H1 (cell line): ENCODE measurements around the gene LIPC. TPM values are rescaled to one million over a fixed set of nuclear protein-coding genes. Genes with fewer than 3 reads are reported as not detected.

Experiments
- CTCF ChIA-PET: fragments of 300-600 bp; sonication (Branson Sonifier 250); formaldehyde crosslinking; loops from one replicate; lab custom pipeline; 2021; ENCODE audit not compliant: partially characterized antibody; lab: Charles Lee
- POLR2A ChIA-PET: fragments of 300-600 bp; sonication (Branson Sonifier 250); formaldehyde crosslinking; loops from one replicate; lab custom pipeline; 2021; ENCODE audit warnings: inconsistent platforms; ENCODE audit not compliant: partially characterized antibody; lab: Charles Lee
- DNase-seq, 2 experiments: peaks; one replicate each; pipeline versions ENCODE4 v3.0.0 to v3.0.0-alpha.2; 2010 to 2022; ENCODE audit warnings: low spot score in 2 of 2, low read depth in 1 of 2, mixed read lengths in 1 of 2
- FAIRE-seq: peaks from 2 replicates; lab custom pipeline; 2011; peaks lifted over from hg19 to GRCh38; lab: Jason Lieb, UNC
- H2AFZ ChIP-seq: 2 replicates; pipeline ENCODE4 v1.8.1; 2012; ENCODE audit warnings: low read length, inconsistent platforms
- H2AK5ac ChIP-seq: 2 replicates; pipeline ENCODE4 v1.6.1; 2013; ENCODE audit warnings: low read depth, low read length
- H2BK120ac ChIP-seq: replicated peaks from 2 replicates; pipeline ENCODE3; 2013; ENCODE audit warnings: low read depth, low read length, inconsistent platforms
- H2BK12ac ChIP-seq: 2 replicates; pipeline ENCODE4 v1.6.1; 2013; ENCODE audit warnings: low read depth, low read length
- H2BK15ac ChIP-seq: 2 replicates; pipeline ENCODE4 v1.6.1; 2013; ENCODE audit warnings: low read length
- H2BK20ac ChIP-seq: 2 replicates; pipeline ENCODE4 v1.6.1; 2013; ENCODE audit warnings: low read length
- H2BK5ac ChIP-seq: 2 replicates; pipeline ENCODE4 v1.6.1; 2013; ENCODE audit warnings: low read depth, low read length
- H3K14ac ChIP-seq: 2 replicates; pipeline ENCODE4 v1.6.1; 2013; ENCODE audit warnings: inconsistent platforms; ENCODE audit not compliant: insufficient read length
- H3K18ac ChIP-seq: 2 replicates; pipeline ENCODE4 v1.6.1; 2013; ENCODE audit warnings: low read length; ENCODE audit errors: extremely low read depth
- H3K23ac ChIP-seq: 2 replicates; pipeline ENCODE4 v1.6.1; 2013; ENCODE audit warnings: inconsistent platforms; ENCODE audit not compliant: insufficient read length
- H3K23me2 ChIP-seq: 2 replicates; pipeline ENCODE4 v1.6.1; 2013; ENCODE audit warnings: low read depth, low read length
- H3K27ac ChIP-seq: 2 replicates; pipeline ENCODE4 v1.6.1; 2011; ENCODE audit warnings: low read depth, low read length, inconsistent platforms
- H3K27me3 ChIP-seq, 4 experiments: replicated peaks in 1 of 4; 1 replicate in 1 of 4; 2 replicates in 3 of 4; pipeline versions ENCODE4 v1.6.1 to v1.8.1; 2011 to 2013; ENCODE audit warnings: low read length in 3 of 4, mild to moderate bottlenecking in 3 of 4, inconsistent platforms in 2 of 4, mixed read lengths in 2 of 4, moderate library complexity in 1 of 4; ENCODE audit not compliant: control insufficient read depth in 3 of 4, insufficient read depth in 3 of 4; ENCODE audit errors: extremely low read depth in 1 of 4
- H3K36me3 ChIP-seq, 4 experiments: 2 replicates each; pipeline versions ENCODE4 v1.6.1 to v1.8.1; 2011 to 2013; ENCODE audit warnings: mild to moderate bottlenecking in 4 of 4, low read length in 3 of 4, moderate library complexity in 2 of 4, control low read depth in 1 of 4, inconsistent platforms in 1 of 4; ENCODE audit not compliant: insufficient read depth in 4 of 4, control insufficient read depth in 2 of 4
- H3K4ac ChIP-seq: replicated peaks from 2 replicates; pipeline ENCODE3; 2013; ENCODE audit warnings: low read length, low read depth, mixed read lengths, inconsistent platforms; ENCODE audit not compliant: insufficient read length
- H3K4me1 ChIP-seq, 4 experiments: replicated peaks in 1 of 4; 1 replicate in 1 of 4; 2 replicates in 3 of 4; pipeline versions ENCODE4 v1.6.1 to v1.8.1; 2011 to 2013; ENCODE audit warnings: low read length in 3 of 4, inconsistent platforms in 2 of 4, mixed read lengths in 1 of 4; ENCODE audit not compliant: insufficient read depth in 4 of 4, control insufficient read depth in 3 of 4
- H3K4me2 ChIP-seq, 2 experiments: 2 replicates each; pipeline versions ENCODE4 v1.6.1 to v1.8.1; 2011 to 2013; ENCODE audit warnings: low read depth in 2 of 2, low read length in 2 of 2, control low read depth in 1 of 2, inconsistent platforms in 1 of 2, mild to moderate bottlenecking in 1 of 2; ENCODE audit not compliant: insufficient read depth in 1 of 2
- H3K4me3 ChIP-seq, 4 experiments: fragments of 200-600, 300-600 bp in 1 of 4; sonication (generic), shearing (Covaris generic), sonication (Bioruptor Twin) in 1 of 4; 2 replicates each; pipeline versions ENCODE4 v1.5.1 to v1.8.1; 2011 to 2016; ENCODE audit warnings: low read length in 4 of 4, low read depth in 3 of 4, control low read depth in 2 of 4, inconsistent platforms in 2 of 4, mild to moderate bottlenecking in 2 of 4, mixed read lengths in 1 of 4, moderate library complexity in 1 of 4; ENCODE audit not compliant: insufficient read depth in 2 of 4; ENCODE audit errors: extremely low read depth in 1 of 4
- H3K56ac ChIP-seq: replicated peaks from 2 replicates; pipeline ENCODE3; 2013; ENCODE audit warnings: low read depth, mild to moderate bottlenecking, mixed read lengths, low read length, inconsistent platforms; ENCODE audit not compliant: insufficient read length
- H3K79me1 ChIP-seq: 2 replicates; pipeline ENCODE4 v1.6.1; 2013; ENCODE audit warnings: low read depth, low read length, control low read depth
- H3K79me2 ChIP-seq, 2 experiments: 2 replicates each; pipeline versions ENCODE4 v1.6.1 to v1.8.1; 2012 to 2013; ENCODE audit warnings: low read length in 2 of 2, mild to moderate bottlenecking in 2 of 2, inconsistent platforms in 1 of 2; ENCODE audit not compliant: insufficient read depth in 2 of 2, control insufficient read depth in 1 of 2
- H3K9ac ChIP-seq, 4 experiments: replicated peaks in 1 of 4; 1 replicate in 1 of 4; 2 replicates in 3 of 4; pipeline versions ENCODE4 v1.6.1 to v1.8.1; 2011 to 2013; ENCODE audit warnings: low read depth in 3 of 4, low read length in 3 of 4, control low read depth in 2 of 4, mild to moderate bottlenecking in 2 of 4, moderate library complexity in 2 of 4, inconsistent platforms in 1 of 4; ENCODE audit errors: extremely low read depth in 1 of 4
- H3K9me3 ChIP-seq, 2 experiments: 2 replicates each; pipeline versions ENCODE4 v1.6.1 to v1.8.1; 2012 to 2013; ENCODE audit warnings: mild to moderate bottlenecking in 2 of 2, moderate library complexity in 2 of 2, control low read depth in 1 of 2, inconsistent platforms in 1 of 2, low read depth in 1 of 2, low read length in 1 of 2, mixed read lengths in 1 of 2; ENCODE audit not compliant: insufficient read depth in 2 of 2
- H4K20me1 ChIP-seq, 2 experiments: replicated peaks in 1 of 2; 2 replicates each; pipeline versions ENCODE3 to v1.8.1; 2011 to 2013; ENCODE audit warnings: inconsistent platforms in 2 of 2, low read length in 2 of 2, mild to moderate bottlenecking in 1 of 2; ENCODE audit not compliant: insufficient read depth in 2 of 2, control insufficient read depth in 1 of 2
- H4K5ac ChIP-seq: 2 replicates; pipeline ENCODE4 v1.6.1; 2013; ENCODE audit warnings: low read length, low read depth, mixed read lengths, inconsistent platforms; ENCODE audit not compliant: insufficient read length
- H4K8ac ChIP-seq: 2 replicates; pipeline ENCODE4 v1.8.0; 2013; ENCODE audit warnings: mild to moderate bottlenecking, moderate library complexity, low read length, inconsistent platforms; ENCODE audit not compliant: insufficient read depth; ENCODE audit errors: extremely low read depth
- H4K91ac ChIP-seq: replicated peaks from 2 replicates; pipeline ENCODE3; 2013; ENCODE audit warnings: low read length, mixed read lengths, inconsistent platforms; ENCODE audit not compliant: insufficient read length
- BACH1 ChIP-seq: IDR thresholded peaks from 2 replicates; pipeline ENCODE4 v1.6.1; 2012; ENCODE audit warnings: low read length, improper control_type of control experiment
- EGR1 ChIP-seq: IDR thresholded peaks from 2 replicates; pipeline ENCODE4 v1.6.1; 2011; ENCODE audit warnings: low read depth, low read length, borderline replicate concordance
- EP300 ChIP-seq, 2 experiments: IDR thresholded peaks; 1 replicate in 1 of 2; 2 replicates in 1 of 2; pipeline ENCODE4 v1.6.1; 2011 to 2012; ENCODE audit warnings: low read depth in 2 of 2, low read length in 2 of 2, mild to moderate bottlenecking in 2 of 2, borderline replicate concordance in 1 of 2, inconsistent platforms in 1 of 2, moderate library complexity in 1 of 2
- HDAC6 ChIP-seq: IDR thresholded peaks from one replicate; pipeline ENCODE4 v1.7.1; 2012; ENCODE audit warnings: low read depth, mild to moderate bottlenecking, inconsistent platforms, low read length, moderate library complexity
- KDM1A ChIP-seq: fragments of 200-600, 300-600 bp; sonication (generic); IDR thresholded peaks from 2 replicates; pipeline ENCODE4 v1.7.1; 2016; ENCODE audit warnings: mild to moderate bottlenecking, low read length, borderline replicate concordance
- MAFK ChIP-seq: IDR thresholded peaks from 2 replicates; pipeline ENCODE4 v1.6.1; 2012; ENCODE audit warnings: low read depth, mild to moderate bottlenecking, improper control_type of control experiment, low read length
- SIN3A ChIP-seq, 2 experiments: IDR thresholded peaks in 1 of 2; conservative IDR thresholded peaks in 1 of 2; 2 replicates each; pipeline ENCODE4 v1.6.1; 2011 to 2012; ENCODE audit warnings: low read length in 2 of 2, improper control_type of control experiment in 1 of 2, low read depth in 1 of 2, mild to moderate bottlenecking in 1 of 2
- TCF12 ChIP-seq: IDR thresholded peaks from 2 replicates; pipeline ENCODE4 v1.6.1; 2011; ENCODE audit warnings: low read depth, mild to moderate bottlenecking, low read length
- YY1 ChIP-seq: IDR thresholded peaks from 2 replicates; pipeline ENCODE4 v1.6.1; 2011; ENCODE audit warnings: low read depth, mild to moderate bottlenecking, low read length
- WGBS, 2 experiments: shearing (Covaris generic) in 1 of 2; methylation state at CpG; one replicate each; pipeline versions ENCODE4 v1.1.6 to v1.1.7; 2013 to 2015; ENCODE audit warnings: low lambda C conversion rate in 2 of 2, mixed read lengths in 2 of 2, inconsistent platforms in 1 of 2, low coverage in 1 of 2, missing lambda C conversion rate in 1 of 2; ENCODE audit not compliant: insufficient replicate concordance in 2 of 2, insufficient coverage in 1 of 2, insufficient read length in 1 of 2; ENCODE audit errors: extremely low coverage in 1 of 2, missing lambda C conversion rate in 1 of 2; 5-methylcytosine and 5-hydroxymethylcytosine counted together
- polyA plus RNA-seq, 7 experiments: library from polyadenylated mRNA; depleted of rRNA in 3 of 7; stranded (reverse) in 5 of 7; unstranded in 2 of 7; fragments of >200 nt in 5 of 7; fragments of 200-250 nt in 2 of 7; gene quantifications; 1 replicate in 5 of 7; 2 replicates in 1 of 7; 4 replicates in 1 of 7; pipeline versions ENCODE4 v1.2.1 to v1.2.3, GENCODE V29; 2011 to 2013; ENCODE audit warnings: missing spikeins in 2 of 7, mixed read lengths in 2 of 7
- total RNA-seq: library from RNA; stranded (reverse); fragmentation: NEBNext Ultra II Directional; extraction: Animal tissue kit (Norgen Biotek cat#: 25700); gene quantifications from 2 replicates; pipeline ENCODE4 v1.2.1, GENCODE V29; 2021
- TF ChIP-seq, protein P1 (sequence below), 3 experiments: IDR thresholded peaks; 1 replicate in 2 of 3; 2 replicates in 1 of 3; pipeline versions ENCODE4 v1.5.1 to v1.6.1; 2011; ENCODE audit warnings: low read length in 3 of 3, mild to moderate bottlenecking in 3 of 3, inconsistent platforms in 2 of 3, low read depth in 1 of 3, moderate library complexity in 1 of 3; ENCODE audit not compliant: insufficient read depth in 1 of 3; ENCODE audit errors: control extremely low read depth in 1 of 3
- TF ChIP-seq, protein P2 (sequence below): IDR thresholded peaks from 2 replicates; pipeline ENCODE4 v1.6.1; 2012; ENCODE audit warnings: inconsistent platforms

LIPC gene
- total and polyA plus RNA-seq, 2 of the 8 experiments (the other 6 are each of a cell fraction or from before 2014, with no cell fraction given), result not detected

DNA sequence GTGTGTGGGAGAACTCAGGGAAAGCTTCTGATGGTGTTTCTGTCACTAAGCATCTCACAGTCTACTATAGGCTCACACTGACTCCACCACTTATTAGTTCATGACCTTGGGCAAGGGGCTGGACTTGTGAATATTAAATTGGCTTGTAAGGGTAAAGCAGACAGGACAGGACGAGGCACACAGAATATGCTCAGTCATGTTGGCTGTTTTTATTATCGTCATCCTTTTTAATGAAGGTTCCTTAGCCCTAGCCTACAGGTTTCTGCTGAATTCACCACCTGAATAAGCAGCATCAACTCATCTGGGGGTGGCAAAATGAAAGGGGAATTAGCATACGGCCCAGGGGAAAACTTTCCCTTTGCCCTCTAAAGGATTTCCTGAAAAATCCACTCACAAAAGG, 39.6 kb upstream of the LIPC start:
- H2BK120ac ChIP-seq, result no peak overlapping the region
- no peak overlapping the region for H2BK5ac ChIP-seq
- no peak overlapping the region for H3K4ac ChIP-seq
- no peak overlapping the region for H4K5ac ChIP-seq
- H3K4me1 ChIP-seq, result no peaks in the 10 kb centered on the region
- no peak overlapping the region for H2BK12ac ChIP-seq
- H3K36me3 ChIP-seq, result no peaks in the 10 kb centered on the region
- 71% methylated on average over 3 of the region's 3 CpGs; no CpG with 5 or more reads in 1 of the 2 experiments for WGBS, 2 experiments
- no peaks in the 10 kb centered on the region for H3K79me1 ChIP-seq
- H3K27ac ChIP-seq, result no peak overlapping the region
- no peak overlapping the region for H4K8ac ChIP-seq
- H3K56ac ChIP-seq, result no peak overlapping the region
- no peak overlapping the region for H3K9ac ChIP-seq
- H3K23me2 ChIP-seq, result no peaks in the 10 kb centered on the region
- no peak overlapping the region for H2BK15ac ChIP-seq
- no peak overlapping the region for H2BK20ac ChIP-seq
- no peaks in the 10 kb centered on the region; a peak in 1 of 7 replicates for H3K27me3 ChIP-seq
- H3K4me2 ChIP-seq, result no peak overlapping the region
- H3K18ac ChIP-seq, result no peak overlapping the region
- no peak overlapping the region for H3K23ac ChIP-seq
- CTCF ChIA-PET, result interaction anchor here (0.8 to 1.1 kb wide), 3 partner anchors 9 to 161 kb away, joined by 3 to 4 read pairs (median 3); no protein-coding TSS in a partner anchor
- H3K79me2 ChIP-seq, result no peaks in the 10 kb centered on the region
- H4K20me1 ChIP-seq, result no peaks in the 10 kb centered on the region
- H2AFZ ChIP-seq, result 0 out of 2 replicates have a peak overlapping the region, but pooled peaks have one; percentile 55
- POLR2A ChIA-PET, result no interaction called here
- DNase-seq (no peak), FAIRE-seq (no peak)
- H3K9me3 ChIP-seq, result no peaks in the 10 kb centered on the region
- no peak overlapping the region for H3K14ac ChIP-seq
- H3K4me3 ChIP-seq, result no peak overlapping the region
- H4K91ac ChIP-seq, result no peak overlapping the region
- H2AK5ac ChIP-seq, result no peak overlapping the region
- no peak for TF ChIP-seq KDM1A
- TF ChIP-seq, protein P1, sequence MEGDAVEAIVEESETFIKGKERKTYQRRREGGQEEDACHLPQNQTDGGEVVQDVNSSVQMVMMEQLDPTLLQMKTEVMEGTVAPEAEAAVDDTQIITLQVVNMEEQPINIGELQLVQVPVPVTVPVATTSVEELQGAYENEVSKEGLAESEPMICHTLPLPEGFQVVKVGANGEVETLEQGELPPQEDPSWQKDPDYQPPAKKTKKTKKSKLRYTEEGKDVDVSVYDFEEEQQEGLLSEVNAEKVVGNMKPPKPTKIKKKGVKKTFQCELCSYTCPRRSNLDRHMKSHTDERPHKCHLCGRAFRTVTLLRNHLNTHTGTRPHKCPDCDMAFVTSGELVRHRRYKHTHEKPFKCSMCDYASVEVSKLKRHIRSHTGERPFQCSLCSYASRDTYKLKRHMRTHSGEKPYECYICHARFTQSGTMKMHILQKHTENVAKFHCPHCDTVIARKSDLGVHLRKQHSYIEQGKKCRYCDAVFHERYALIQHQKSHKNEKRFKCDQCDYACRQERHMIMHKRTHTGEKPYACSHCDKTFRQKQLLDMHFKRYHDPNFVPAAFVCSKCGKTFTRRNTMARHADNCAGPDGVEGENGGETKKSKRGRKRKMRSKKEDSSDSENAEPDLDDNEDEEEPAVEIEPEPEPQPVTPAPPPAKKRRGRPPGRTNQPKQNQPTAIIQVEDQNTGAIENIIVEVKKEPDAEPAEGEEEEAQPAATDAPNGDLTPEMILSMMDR (IDR thresholded peaks at IDR 0.05; ENCODE audit: control extremely low read depth in 1 of 3, insufficient read depth in 1 of 3, low read depth in 1 of 3, low read length in 3 of 3), result no peak
- no peak for TF ChIP-seq EGR1
- no peak for TF ChIP-seq HDAC6
- TF ChIP-seq BACH1, result no peak
- TF ChIP-seq, protein P2, sequence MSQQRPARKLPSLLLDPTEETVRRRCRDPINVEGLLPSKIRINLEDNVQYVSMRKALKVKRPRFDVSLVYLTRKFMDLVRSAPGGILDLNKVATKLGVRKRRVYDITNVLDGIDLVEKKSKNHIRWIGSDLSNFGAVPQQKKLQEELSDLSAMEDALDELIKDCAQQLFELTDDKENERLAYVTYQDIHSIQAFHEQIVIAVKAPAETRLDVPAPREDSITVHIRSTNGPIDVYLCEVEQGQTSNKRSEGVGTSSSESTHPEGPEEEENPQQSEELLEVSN, result no peak
- no peak for TF ChIP-seq YY1
- no peak for TF ChIP-seq EP300 (IDR thresholded peaks at IDR 0.05; ENCODE audit: borderline replicate concordance in 1 of 2, low read depth in 2 of 2, low read length in 2 of 2)
- TF ChIP-seq SIN3A (conservative IDR thresholded peaks at IDR 0.05 in 1 of 2, IDR thresholded peaks at IDR 0.05 in 1 of 2; ENCODE audit: low read depth in 1 of 2, low read length in 2 of 2), result no peak
- no peak for TF ChIP-seq MAFK
- no peak for TF ChIP-seq TCF12
